GM10266 (cell line): Measurements from ENCODE around the gene HNF1B.
"Not testable (repeated sequence)": the region's sequence is repeated elsewhere in the genome, so short reads cannot be mapped to it uniquely, and the experiment has no call there.

ENCODE experiments used
- DNase-seq: peaks from one replicate; pipeline ENCODE4 v3.0.0; 2012; ENCODE audit errors: extremely low spot score
- CTCF ChIP-seq: IDR thresholded peaks from 2 replicates; pipeline ENCODE4 v1.5.1; 2012; ENCODE audit warnings: mild to moderate bottlenecking, low read depth; ENCODE audit not compliant: control insufficient read depth, insufficient read depth; ENCODE audit errors: missing control alignments

HNF1B gene

GRCh38 chr17:37787055-37787757 is 42.3 kb upstream of the HNF1B start:
- no peak for DNase-seq

GRCh38 chr17:37786481-37786880 is 41.6 kb upstream of the HNF1B start:
- DNase-seq = no peak
- TF ChIP-seq CTCF = no peak

More at GRCh38 chr17:37787055-37787757, 42.3 kb upstream of the HNF1B start:
- TF ChIP-seq CTCF = no peak

DNA sequence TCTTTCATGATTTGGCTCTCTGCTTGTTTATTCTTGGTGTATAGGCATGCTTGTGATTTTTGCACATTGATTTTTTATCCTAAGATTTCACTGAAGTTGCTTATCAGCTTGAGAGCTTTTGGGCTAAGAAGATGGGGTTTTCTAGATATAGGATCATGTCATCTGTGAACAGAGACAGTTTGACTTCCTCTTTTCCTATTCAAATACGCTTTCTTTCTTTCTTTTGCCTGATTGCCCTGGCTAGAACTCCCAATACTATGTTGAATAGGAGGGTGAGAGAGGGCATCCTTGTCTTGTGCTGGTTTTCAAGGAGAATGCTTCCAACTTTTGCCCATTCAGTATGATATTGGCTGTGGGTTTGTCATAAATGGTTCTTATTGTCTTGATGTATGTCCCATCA is 37.6 kb upstream of the HNF1B start:
- DNase-seq = not testable (repeated sequence)

GRCh38 chr17:37781451-37781850 is 36.6 kb upstream of the HNF1B start:
- TF ChIP-seq CTCF = no peak

GRCh38 chr17:37779554-37779953 is 34.7 kb upstream of the HNF1B start:
- DNase-seq = no peak
- TF ChIP-seq CTCF = no peak

More at GRCh38 chr17:37781451-37781850, 36.6 kb upstream of the HNF1B start:
- DNase-seq = no peak

- DNase-seq = peak; percentile 35
- no peak for TF ChIP-seq CTCF
Measured at GRCh38 chr17:37774504-37774903, 29.6 kb upstream of the HNF1B start.

- no peak for DNase-seq
- TF ChIP-seq CTCF = no peak
Measured at GRCh38 chr17:37772982-37773381, 28.1 kb upstream of the HNF1B start.
